ENCODE measurements around the gene LCN9.

LCN9 gene

GRCh38 chr9:135716045-135716444 lies 52.9 kb downstream of the LCN9 start:
- TF ChIP-seq POLR2A (IDR thresholded peaks at IDR 0.05; ENCODE audit: low read depth, low read length), result no peak
- DNase-seq (ENCODE audit: insufficient read length) (no peak), FAIRE-seq (no peak)

Measured in GM12892 (cell line).